Fibroblast of skin of scalp (primary cell): Measurements from ENCODE around the gene SLC6A19.
"Not testable (repeated sequence)": the region's sequence is repeated elsewhere in the genome, so short reads cannot be mapped to it uniquely, and the experiment has no call there.

Source experiments
- DNase-seq: peaks from one replicate; pipeline ENCODE4 v3.0.0-alpha.2; 2013

The SLC6A19 gene

DNA sequence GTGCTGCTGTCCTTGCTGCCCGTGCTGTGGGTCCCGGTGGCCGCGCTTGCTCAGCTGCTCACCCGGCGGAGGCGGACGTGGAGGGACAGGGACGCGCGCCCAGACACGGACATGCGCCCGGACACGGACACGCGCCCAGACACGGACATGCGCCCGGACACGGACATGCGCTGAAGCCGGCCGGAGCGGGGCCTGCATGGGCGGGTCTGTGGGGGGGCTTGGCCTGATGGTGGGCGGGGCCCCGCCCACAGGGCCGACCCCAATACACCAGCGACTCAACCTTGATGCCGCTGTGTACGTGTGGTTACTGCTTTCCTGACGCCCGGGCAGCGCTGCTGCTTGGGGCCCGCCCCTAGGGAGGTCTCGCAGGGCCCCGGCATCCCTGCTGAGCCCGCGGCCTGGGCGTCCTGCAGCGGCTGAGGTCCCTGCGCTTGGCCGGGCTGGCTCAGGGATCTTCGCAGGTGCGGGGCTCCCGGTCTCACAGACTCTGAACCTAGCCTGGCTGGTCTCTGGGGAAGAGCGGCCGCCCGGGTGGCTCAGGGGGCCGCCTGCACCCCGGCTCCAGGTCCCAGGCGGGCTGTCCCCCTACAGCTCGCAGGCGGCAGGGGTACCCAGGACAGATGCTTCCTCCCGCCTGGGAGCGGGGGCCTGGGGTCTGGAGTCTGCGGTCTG, 44.6 kb downstream of the SLC6A19 start:
- no peak for DNase-seq

DNA sequence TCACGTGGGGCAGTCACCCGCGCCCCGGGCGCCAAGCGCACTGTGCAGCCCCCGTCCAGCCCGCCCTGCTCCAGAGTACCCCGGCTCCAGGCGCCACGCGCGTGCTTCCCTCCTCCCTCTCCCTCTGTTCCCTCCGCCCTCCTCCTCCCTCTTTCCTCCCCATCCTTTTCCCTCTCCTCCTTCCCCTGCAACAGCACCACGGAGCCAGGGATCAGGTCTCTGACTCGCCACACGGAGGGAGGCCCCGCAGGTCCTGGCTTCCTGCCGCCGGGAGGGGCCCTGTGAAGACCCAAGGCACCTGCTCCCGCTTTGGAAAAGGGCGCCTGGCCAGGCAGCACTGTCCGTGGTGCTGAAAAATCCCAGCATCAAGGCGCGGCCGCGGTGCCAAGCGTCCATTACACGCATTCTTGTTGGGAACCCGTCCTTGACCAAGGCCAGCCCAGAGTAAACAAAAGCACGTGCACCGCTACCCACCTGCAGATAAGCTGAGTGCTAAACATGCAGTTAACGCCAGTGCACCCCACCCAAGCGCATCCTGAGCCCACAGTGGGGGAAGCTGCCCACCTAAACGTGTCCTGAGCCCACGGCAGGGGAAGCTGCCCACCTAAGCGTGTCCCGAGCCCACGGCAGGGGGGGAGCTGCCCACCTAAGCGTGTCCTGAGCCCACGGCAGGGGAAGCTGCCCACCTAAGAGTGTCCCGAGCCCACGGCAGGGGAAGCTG, 45.5 kb downstream of the SLC6A19 start:
- DNase-seq, result peak; percentile 17

DNA sequence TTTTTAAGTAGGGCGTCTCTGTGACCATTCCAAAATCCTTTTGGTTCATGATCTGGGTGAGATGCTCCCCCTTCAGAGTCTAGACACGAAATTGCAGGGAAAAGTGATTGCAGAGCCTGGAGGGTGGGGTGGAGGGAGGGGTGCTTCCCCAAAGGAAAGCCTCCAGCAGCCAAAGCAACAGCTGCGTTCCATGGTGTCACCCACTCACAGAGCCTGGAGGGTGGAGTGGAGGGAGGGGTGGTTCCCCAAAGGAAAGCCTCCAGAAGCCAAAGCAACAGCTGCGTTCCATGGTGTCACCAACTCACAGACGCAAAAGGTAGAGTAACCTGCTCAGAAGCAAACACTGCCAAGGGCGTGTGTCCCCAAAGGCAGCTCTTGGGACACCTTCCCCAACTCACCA, 46.4 kb downstream of the SLC6A19 start:
- DNase-seq, result no peak

DNA sequence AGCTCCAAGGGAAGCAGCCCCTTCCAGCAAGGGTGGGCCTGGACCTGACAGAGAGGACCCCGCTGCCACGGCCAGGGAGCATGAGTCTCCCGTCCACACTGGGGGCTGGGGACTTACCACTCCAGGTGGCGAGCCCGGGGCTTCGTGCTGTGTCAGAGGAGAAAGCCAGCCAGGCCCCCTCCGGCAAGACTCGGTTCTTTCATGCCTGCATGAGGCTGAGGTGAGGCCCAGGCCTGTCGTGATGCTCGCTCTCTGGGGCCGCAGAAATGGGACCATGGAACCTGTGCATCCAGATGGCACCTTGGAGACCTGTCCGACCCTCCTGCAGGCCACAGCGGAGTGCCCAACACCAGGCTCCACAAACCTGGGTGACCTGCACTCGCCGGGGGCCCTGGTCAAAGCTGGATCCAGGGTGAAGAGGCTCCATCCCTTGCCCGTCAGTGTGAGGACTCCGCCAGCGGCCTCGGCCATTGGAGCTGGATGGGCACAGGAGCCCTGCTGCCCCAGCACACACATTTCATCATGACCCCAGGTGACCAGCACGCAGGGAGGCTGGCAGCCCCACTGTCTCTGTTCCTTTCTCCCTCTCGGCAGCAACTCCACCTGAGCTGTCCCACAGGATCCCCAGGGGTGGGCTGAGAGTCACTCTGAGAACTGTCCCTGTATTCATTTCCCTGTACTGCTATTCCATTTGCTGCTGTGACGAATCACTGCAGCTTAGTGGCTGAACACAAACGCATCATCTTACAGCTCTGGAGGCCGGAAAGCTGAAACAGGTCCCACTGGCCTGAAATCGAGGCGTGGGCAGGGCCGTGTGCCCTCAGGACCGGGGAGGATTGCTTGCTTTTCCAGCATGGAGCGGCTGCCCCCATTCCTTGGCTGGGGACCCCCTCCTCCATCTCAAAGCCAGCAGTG, 48.2 kb downstream of the SLC6A19 start:
- DNase-seq, result no peak

DNA sequence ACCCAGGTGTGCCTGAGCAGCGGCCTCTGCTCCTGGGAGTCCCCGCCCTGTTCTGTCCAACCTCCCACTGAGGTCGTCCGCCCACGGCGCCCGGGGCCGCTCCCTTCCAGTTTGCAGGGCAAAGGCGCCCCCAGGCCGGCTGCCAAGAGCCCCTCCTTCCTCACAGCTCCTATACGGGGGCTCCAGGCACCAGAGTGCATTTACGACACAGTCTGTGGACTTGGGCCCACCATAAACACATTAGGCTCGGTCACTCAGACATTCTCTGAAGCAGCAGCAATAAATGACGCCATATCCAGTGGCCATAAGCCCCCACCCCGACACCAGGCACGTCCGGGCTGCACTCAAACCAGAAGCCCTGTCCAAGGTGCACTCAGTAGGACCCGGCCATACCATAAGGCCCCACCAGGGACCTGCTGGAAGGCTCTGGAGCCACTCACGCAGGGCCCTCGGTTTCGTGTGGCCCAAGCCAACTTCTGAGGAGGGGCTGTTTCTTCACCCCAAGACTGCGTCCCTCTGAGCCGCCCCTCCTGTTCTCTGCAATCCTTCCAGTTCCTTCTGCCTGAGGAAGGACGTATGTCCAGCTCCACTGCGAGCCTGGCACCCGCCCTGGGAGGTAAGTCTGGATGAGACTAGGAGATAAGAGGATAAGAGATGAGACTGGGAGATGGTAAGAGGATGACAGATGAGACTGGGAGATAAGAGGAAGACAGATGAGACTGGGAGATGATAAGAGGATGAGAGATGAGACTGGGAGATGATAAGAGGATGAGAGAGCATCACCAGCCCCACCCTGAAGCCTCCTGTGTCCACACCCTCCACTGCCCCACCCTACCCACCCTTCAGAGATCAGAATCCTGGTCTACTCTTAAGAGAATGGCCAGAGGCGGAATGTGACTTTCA, 50.5 kb downstream of the SLC6A19 start:
- no peak for DNase-seq

DNA sequence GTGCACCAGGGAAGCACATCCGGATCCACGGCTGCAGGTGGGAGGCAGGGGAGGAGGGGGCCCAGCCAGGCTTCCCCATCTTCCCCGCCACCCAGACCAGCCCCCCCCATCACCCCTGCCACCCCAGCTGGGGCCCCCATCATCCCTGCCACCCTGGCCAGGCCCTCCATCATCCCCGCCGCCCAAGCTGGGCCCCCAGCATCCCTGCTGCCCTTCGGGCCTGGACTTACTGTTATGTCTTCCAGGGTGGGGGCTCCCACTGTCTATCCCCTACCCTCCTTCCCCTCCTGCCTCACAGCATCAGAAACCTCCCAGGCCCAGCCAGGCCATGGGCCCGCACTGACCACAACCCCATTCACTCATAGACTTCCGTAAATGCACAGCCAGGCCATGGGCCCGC, 51.3 kb downstream of the SLC6A19 start:
- DNase-seq, result no peak

DNA sequence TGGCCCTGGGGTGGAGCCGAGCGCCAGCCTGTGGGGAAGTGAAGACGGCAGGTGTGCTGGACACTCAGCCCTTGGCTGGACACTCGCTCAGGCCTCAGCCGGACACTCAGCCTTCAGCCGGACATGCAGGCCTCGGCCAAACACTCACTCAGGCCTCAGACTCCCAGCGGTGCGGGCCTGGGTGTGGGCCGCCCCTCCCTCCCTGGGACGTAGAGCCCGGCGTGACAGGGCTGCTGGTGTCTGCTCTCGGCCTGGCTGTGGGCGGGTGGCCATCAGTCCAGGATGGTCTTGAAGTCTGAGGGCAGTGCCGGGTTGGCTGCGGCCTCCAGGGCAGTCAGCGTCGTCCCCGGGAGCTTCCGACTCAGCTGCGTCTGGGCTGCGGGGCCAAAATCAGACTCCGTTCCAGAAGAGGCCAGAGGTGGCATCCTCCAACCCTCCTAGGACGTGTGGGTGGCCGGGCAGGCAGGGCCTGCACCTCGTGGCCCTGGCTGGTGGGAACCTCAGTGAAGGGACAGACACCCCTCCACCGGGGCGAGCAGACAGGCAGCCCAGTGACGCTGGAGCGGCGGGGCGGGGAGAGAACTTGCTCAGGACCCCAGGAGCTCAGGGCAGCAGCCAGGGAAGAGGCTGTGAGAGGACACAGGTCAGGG, 52.2 kb downstream of the SLC6A19 start:
- no peak for DNase-seq

DNA sequence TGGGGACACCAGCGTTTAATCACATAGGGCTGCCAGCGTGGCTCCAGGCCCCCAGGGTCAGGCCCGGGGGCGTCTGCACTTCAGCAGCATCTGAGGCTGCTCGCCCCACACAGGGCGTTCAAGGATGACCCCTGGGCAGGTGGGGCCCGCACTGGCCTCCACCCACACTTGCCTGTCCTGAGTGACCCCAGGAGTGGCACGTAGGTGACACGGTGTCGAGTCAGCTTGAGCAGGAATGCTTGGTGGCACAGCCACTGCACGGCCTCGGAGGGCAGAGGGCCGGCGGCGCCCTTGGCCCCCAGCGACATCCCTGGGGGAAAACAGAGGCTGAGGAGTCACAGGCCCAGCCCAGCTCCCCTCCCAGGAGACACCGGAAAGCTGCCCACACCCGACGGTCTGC, 52.8 kb downstream of the SLC6A19 start:
- no peak for DNase-seq

DNA sequence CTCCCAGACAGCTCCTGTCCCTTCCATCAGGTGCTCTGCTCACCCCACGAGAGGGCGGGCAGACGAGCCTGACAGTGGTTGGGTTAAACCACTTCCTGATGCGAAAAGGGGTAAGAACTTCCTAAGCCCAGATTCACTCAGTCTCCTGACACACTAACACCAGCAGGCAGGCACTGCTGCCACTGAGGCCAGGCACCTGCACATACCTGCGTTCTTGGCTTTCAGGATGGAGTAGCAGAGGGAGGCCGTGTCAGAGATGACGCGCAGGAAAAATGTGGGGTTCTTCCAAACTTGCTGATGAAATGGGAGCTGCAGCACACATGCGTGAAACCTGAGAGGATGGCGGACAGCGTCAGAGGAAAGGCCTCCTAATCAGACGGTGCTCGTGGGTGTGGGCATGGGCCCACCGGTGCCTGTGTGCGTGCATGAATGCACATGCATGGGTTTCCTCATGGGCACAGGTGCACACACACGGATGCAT, 53.7 kb downstream of the SLC6A19 start:
- DNase-seq, result no peak

DNA sequence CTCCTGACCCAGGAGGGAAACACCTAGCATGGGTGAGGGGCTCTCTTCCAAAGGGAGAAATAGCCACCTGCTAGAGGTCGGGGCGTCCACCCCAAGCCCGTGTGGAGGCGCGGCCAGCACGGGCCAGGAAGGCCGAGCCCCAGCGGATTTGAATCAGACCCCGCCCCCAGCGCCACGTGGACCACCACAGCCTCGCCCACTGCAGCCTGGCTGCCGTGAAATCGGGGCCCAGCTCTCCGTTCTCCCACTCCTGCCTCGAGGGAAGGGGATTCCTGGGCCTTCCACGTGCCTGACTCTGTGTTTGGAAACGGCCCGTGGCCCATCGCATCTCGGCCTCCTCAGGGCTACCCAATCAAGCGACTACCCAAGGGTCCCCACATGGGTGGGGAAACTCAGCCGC, 55.4 kb downstream of the SLC6A19 start:
- DNase-seq, result no peak

DNA sequence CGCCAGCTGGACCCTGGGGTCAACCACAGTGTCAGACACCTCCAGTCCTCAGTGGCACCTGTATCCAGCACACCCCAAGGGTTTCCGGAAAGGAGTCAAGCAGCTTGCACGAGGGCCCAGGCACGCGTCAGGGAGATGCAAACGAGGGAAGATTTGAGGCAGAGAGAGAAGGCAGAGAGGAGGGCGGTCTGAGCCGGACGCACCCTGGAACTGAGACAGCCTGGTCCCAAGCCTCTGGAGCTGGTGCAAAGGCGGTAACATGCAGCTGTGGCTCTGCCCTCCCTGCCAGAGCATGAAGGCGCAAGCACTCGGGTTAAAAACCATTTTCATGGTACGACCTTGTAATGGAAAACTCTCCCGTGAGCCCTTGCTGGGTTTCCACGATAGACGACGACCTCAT, 56.0 kb downstream of the SLC6A19 start:
- no peak for DNase-seq

DNA sequence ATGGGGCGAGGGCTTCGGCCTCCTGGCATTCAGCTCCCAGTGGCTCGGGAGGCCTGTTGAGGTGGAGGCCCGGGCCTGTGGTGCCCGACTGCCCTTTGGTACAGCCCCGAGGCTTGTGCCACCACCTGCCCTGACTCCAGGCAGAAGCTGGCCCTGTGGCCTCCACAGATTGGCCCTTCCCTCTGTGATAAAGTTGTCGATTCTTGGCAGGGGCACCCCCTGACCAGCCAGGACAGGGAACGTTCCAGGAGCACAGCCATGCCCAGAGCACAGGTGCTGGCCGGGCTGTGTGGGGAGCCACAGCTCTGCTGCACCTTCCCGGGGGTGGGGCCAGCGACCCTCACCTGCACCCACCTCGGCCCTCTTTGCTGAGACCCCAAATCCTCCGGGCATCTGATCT, 56.4 kb downstream of the SLC6A19 start:
- DNase-seq, result no peak

DNA sequence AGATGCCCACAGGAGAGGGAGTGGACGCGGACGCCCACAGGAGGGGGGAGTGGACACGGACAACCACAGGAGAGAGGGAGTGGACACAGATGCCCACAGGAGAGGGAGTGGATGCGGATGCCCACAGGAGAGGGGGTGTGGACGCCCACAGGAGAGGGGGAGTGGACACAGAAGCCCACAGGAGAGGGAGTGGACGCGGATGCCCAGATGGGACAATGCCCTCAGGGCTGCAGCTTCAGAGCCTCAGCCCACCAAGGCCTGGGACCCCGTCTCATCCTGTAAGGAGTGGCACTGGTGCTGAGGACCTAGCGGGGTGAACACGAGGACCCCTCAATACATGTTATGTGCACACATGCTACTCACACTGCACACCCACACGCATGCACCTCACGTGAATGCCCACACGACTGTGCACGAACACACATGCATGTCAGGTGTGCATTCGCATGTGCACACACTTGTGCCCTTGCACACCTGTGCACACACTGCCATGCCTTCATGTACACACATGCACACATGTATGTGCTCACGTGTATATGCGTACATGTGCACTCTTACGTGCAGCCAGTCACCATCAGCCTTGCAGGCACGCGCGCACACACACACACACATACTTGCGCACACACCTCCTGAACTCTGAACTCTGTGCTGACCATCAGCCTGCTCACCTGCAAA, 58.5 kb downstream of the SLC6A19 start:
- no peak for DNase-seq

DNA sequence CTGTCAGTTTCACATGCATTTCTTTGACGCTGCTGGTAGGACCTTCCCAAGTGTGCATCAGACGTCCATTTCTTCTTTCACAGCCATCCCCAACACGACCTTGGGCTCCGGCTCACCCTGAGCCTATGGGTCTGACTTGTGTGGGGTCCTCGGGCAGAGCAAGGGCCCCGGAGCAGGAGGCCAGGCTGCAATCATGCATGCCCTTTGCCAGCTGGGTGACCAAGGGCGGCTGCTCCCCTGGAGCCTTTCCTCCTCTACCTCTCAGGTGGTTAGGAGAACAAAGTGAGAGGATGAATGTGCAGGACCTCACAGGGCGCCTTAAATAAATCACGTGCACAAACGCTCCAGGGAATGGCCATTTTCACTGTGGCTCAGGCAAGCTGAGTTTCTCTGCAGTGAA, 60.2 kb downstream of the SLC6A19 start:
- no peak for DNase-seq

DNA sequence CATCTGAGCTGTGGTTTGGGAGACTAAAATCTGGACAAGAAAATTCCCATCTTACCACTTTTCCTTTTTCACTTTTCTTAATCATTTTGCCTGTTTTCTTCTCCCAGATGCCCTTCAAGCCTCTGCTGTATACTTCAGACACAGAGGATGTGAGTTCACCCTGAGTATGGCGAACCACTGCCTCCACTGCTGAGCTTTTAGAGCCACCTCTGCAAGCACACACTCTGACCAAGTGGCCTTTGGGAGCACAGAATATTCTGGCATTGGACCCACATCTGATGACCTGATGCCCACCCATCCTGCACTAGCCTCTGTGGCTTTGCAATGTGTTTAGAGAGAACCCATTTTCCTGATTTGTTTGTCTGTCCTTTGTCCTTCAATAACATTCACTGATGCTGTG, 61.0 kb downstream of the SLC6A19 start:
- DNase-seq, result no peak

DNA sequence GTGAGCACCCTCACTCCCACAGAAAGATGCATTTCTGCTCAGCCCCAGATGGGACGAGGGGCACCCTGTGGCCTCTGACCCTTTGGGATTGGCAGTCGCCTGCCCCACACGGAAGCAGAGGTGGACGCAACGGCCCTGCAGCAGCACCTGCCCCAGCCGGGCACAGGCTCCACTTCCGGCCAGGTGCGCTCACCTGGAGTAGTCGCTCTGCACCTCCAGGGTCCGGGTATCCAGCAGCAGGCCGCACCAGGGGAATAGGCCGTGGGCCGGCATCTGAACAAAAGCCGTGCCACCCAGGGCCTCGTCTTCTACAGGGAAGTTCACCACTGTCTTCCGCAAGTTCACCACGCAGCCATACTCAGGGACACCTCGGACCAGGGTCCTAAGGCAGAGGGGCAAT, 62.8 kb downstream of the SLC6A19 start:
- DNase-seq, result no peak

DNA sequence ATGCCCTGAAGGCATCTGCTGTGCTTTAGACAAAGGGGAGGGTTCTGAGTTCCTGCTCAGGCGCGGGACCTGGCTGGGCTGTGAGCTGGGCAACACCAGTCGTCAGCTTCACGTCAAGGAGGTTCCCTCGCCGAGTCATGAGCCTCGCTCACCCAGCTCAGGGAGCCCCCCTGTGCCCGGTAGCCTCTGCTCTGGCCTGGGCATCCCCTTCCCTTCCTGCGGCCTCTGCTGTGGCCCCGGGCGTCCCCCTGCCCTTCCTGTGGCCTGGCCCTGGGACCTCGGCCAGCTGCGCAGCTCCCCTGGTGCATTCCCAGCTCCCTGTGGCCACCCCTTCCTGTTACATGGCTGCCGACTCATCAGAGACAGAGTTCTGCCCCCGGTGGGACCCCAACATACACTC, 63.6 kb downstream of the SLC6A19 start:
- no peak for DNase-seq

DNA sequence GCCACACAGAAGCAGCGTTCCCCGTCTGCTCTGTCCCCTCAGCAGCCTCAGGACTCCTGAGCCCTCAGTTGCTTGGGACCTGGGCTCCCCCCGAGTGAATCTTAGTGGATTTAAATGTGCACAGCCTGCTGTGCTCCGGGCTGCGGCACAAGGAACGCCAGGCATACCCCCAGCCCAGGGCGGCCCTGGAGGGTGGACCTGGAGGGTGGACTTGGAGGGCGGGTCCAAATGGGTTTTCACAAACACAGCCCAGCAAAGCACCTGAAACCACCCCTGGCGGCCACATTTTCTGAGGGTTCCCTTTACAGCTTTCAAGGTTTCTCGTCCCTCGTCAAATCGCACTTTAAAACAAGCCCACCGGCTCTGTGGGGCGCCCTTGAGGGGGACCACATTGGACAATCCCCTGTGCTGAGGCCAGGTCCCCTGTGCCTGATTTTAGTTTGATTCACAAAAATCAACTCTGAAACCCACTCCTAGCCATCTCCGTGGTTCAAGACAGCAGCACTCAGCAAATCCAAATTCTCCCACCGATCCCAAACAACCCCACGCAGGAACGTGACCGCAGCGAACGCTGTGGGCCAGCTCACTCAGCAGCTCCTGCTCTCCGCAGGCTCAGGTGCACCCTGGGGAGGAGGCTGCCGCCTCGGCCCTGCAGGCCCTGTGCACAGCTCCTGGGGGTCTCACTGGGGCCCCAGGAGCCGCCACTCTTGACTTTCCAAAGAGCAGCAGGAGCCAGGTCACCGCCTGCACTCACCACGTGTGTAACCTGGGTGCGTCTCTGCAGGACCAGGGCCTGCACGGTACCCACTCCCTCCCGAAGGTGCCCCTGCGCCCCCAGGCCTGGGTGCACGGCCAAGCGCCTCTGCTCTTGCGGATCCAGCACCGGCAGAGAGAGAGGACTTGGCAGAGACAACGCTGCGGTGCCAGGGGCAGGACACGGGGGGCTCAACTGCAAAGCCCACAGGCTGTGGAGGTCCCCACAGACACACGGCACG, 64.4 kb downstream of the SLC6A19 start:
- no peak for DNase-seq

DNA sequence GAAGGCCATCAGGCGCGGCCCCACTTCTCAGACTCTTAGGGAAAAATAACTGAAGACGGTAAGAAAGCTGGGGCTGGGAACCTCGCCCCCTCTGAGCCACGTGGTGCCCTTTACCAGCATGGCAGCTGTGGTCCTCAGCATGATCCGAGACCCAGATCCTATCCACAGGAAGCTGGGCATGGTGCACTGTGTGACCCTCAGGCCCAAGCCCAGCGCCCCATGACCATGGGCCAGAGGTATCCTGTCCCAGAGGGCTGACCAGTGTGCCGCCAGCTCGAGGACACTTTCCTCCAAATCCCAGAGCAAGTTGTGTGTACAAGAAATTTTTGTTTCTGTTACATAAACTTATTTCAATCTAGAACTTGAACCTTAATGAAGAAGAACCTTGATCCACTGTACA, 65.4 kb downstream of the SLC6A19 start:
- DNase-seq, result no peak

DNA sequence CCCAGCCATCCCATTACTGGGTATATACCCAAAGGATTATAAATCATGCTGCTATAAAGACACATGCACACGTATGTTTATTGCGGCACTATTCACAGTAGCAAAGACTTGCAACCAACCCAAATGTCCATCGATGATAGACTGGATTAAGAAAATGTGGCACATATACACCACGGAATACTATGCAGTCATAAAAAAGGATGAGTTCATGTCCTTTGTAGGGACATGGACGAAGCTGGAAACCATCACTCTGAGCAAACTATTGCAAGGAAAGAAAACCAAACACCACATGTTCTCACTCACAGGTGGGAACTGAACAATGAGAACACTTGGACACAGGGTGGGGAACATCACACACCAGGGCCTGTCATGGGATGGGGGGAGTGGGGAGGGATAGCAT, 66.1 kb downstream of the SLC6A19 start:
- not testable (repeated sequence) for DNase-seq
